Liver (tissue), 3 donors: ENCODE measurements around the gene ZNF414.

ENCODE experiments used
- TAF1 ChIP-seq: conservative IDR thresholded peaks from 2 replicates; pipeline ENCODE4 v1.6.1; 2016; ENCODE audit warnings: antibody characterized with exemption, mild to moderate bottlenecking
- TF ChIP-seq, protein P1 (sequence below): IDR thresholded peaks from 2 replicates; pipeline ENCODE4 v1.6.1; 2016; ENCODE audit warnings: antibody characterized with exemption
- TF ChIP-seq, protein P2 (sequence below): fragments of 150-350 bp; IDR thresholded peaks from 2 replicates; pipeline ENCODE4 v1.5.1; 2017; ENCODE audit warnings: improper control_type of control experiment, low read depth, low read length; ENCODE audit not compliant: missing input control
- donor health status: healthy.
- donor health status: healthy.

DNA sequence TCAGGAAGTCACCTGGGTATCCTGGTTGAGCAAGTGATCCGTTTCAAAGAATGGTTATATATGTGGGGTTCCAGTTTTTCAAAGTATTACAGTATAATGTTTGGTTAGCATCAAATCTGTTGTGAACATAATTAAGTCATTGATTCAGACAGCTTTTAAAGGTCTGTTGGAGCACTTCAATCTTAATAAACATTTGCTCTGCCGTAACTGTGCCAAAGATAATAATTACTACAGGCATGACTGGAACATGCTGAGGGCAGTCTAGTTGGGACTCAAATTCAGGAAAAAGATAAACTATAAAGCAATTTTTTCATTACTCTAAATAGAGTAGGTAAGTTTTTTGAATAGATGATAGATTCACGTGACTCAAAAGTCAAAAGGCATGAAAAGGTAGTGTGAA, 45.8 kb downstream of the ZNF414 start:
- TF ChIP-seq, protein P1, sequence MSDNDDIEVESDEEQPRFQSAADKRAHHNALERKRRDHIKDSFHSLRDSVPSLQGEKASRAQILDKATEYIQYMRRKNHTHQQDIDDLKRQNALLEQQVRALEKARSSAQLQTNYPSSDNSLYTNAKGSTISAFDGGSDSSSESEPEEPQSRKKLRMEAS, result no peak
- no peak for TF ChIP-seq TAF1
- TF ChIP-seq, protein P2, sequence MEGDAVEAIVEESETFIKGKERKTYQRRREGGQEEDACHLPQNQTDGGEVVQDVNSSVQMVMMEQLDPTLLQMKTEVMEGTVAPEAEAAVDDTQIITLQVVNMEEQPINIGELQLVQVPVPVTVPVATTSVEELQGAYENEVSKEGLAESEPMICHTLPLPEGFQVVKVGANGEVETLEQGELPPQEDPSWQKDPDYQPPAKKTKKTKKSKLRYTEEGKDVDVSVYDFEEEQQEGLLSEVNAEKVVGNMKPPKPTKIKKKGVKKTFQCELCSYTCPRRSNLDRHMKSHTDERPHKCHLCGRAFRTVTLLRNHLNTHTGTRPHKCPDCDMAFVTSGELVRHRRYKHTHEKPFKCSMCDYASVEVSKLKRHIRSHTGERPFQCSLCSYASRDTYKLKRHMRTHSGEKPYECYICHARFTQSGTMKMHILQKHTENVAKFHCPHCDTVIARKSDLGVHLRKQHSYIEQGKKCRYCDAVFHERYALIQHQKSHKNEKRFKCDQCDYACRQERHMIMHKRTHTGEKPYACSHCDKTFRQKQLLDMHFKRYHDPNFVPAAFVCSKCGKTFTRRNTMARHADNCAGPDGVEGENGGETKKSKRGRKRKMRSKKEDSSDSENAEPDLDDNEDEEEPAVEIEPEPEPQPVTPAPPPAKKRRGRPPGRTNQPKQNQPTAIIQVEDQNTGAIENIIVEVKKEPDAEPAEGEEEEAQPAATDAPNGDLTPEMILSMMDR, result no peak
